SH-SY5Y (cell line): ENCODE results near the gene FOXL1.

ENCODE experiments used
- GATA2 ChIP-seq: IDR thresholded peaks from 2 replicates; pipeline ENCODE4 v1.6.1; 2011; ENCODE audit warnings: mild to moderate bottlenecking, low read depth, low read length
- GATA3 ChIP-seq: IDR thresholded peaks from 2 replicates; pipeline ENCODE4 v1.6.1; 2011; ENCODE audit warnings: low read depth, mild to moderate bottlenecking, low read length, moderate library complexity

DNA sequence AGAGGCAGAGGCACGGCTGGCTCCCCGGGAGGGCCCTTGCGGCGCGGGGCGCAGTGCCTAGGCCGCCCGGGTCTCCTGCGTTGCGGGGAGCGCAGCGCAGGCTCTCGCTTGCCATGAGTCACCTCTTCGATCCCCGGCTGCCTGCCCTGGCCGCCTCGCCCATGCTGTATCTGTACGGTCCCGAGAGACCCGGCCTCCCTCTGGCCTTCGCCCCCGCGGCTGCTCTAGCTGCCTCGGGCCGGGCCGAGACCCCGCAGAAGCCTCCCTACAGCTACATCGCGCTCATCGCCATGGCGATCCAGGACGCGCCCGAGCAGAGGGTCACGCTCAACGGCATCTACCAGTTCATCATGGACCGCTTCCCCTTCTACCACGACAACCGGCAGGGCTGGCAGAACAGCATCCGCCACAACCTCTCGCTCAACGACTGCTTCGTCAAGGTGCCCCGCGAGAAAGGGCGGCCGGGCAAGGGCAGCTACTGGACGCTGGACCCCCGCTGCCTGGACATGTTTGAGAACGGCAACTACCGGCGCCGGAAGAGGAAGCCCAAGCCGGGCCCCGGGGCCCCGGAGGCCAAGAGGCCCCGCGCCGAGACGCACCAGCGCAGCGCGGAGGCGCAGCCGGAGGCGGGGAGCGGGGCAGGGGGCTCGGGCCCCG is 390 bp downstream of the FOXL1 start:
- TF ChIP-seq GATA2 (no peak), GATA3 (no peak)
